ENCODE data around the gene WBP2. TPM values are rescaled to one million over a fixed set of nuclear protein-coding genes. Genes with fewer than 3 reads are reported as not detected.

Gene WBP2
- total and polyA plus RNA-seq, 2 of the 13 experiments (the other 11 are each of a cell fraction or from before 2014, with no cell fraction given): 29.2 to 29.5 TPM

- TF ChIP-seq AHR (CRISPR knock-in tag; IDR thresholded peaks at IDR 0.05) (peak; percentile 53; the same call in 1 of the 2 replicates), ZNF672 (CRISPR knock-in tag; IDR thresholded peaks at IDR 0.05) (0 out of 2 replicates have a peak, but pooled peaks have one; percentile 6), HNRNPL (IDR thresholded peaks at IDR 0.05; ENCODE audit: low read depth, low read length) (peak; percentile 96), USF2 (IDR thresholded peaks at IDR 0.05; ENCODE audit: low read depth, low read length) (no peak), USF2 (CRISPR knock-in tag; IDR thresholded peaks at IDR 0.05; ENCODE audit: borderline replicate concordance) (no peak), ZNF709 (CRISPR knock-in tag; IDR thresholded peaks at IDR 0.05) (no peak), ATF7-NPFF (CRISPR knock-in tag; IDR thresholded peaks at IDR 0.05; ENCODE audit: low read depth) (0 out of 2 replicates have a peak, but pooled peaks have one; percentile 8), RBFOX2 (IDR thresholded peaks at IDR 0.05; ENCODE audit: low read depth, low read length) (peak; percentile 81), ZNF557 (CRISPR knock-in tag; IDR thresholded peaks at IDR 0.05) (peak; percentile 46; the same call in 1 of the 2 replicates), ZNF362 (CRISPR knock-in tag; IDR thresholded peaks at IDR 0.05; ENCODE audit: borderline replicate concordance) (no peak), FOSL2 (CRISPR knock-in tag; IDR thresholded peaks at IDR 0.05) (peak; percentile 6; the same call in 1 of the 2 replicates), BORCS8-MEF2B (CRISPR knock-in tag; IDR thresholded peaks at IDR 0.05) (no peak), BATF2 (CRISPR knock-in tag; IDR thresholded peaks at IDR 0.05) (0 out of 2 replicates have a peak, but pooled peaks have one; percentile 28), ZSCAN22 (CRISPR knock-in tag; IDR thresholded peaks at IDR 0.05) (no peak), ZC3H13 (CRISPR knock-in tag; IDR thresholded peaks at IDR 0.05) (no peak), ZNF281 (CRISPR knock-in tag; IDR thresholded peaks at IDR 0.05; ENCODE audit: borderline replicate concordance) (0 out of 2 replicates have a peak, but pooled peaks have one; percentile 46), ZNF607 (CRISPR knock-in tag; IDR thresholded peaks at IDR 0.05; ENCODE audit: borderline replicate concordance) (no peak), MLLT10 (CRISPR knock-in tag; IDR thresholded peaks at IDR 0.05) (no peak), ZNF569 (CRISPR knock-in tag; IDR thresholded peaks at IDR 0.05; ENCODE audit: borderline replicate concordance) (no peak)
Observed at GRCh38 chr17:75875940-75876189, 20.7 kb upstream of the WBP2 start (continued).

Data from HepG2 (cell line).